ENCODE results near the gene CHRNA4.
"Not testable (repeated sequence)": the region's sequence is repeated elsewhere in the genome, so short reads cannot be mapped to it uniquely, and the experiment has no call there.

CHRNA4 gene

DNA sequence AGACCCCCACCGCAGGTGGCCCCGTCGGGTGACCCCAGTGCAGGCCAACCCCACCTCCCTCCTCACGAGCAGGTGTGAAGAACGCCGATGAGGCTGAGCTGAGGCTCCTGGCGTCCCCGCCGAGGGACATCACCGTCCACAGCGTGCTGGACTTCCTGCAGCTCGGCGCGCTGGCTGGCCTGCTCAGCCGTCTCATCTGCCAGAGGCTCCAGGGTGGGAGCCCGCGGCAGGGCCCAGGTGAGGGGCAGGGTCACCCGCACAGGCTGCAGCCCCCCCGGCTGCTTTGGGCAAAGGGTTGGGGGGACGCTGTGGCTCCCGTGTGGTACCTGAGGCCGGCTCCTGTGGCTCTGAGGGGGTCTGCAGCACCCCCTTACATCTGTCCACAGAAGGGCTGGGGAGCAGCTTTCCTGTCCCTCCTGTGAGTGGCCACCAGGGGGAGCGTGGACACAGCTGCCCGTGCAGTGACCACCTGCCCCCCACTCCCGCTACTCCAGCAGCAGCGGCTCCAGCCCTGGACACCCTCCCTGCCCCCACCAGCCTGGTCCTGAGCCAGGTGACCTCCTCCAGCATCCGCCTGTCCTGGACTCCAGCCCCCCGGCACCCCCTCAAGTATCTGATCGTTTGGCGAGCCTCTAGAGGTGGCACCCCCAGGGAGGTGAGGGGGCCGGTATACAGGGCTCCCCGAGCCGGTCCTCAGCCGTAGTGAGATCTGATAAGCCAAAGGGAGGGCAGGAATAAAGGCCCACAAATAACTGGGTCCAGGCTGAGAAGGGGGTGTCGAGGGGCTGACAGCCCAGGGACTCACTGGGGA, 51.7 kb downstream of the CHRNA4 start:
- DNase-seq (ENCODE audit: low read depth in 2 of 2): no peak

DNA sequence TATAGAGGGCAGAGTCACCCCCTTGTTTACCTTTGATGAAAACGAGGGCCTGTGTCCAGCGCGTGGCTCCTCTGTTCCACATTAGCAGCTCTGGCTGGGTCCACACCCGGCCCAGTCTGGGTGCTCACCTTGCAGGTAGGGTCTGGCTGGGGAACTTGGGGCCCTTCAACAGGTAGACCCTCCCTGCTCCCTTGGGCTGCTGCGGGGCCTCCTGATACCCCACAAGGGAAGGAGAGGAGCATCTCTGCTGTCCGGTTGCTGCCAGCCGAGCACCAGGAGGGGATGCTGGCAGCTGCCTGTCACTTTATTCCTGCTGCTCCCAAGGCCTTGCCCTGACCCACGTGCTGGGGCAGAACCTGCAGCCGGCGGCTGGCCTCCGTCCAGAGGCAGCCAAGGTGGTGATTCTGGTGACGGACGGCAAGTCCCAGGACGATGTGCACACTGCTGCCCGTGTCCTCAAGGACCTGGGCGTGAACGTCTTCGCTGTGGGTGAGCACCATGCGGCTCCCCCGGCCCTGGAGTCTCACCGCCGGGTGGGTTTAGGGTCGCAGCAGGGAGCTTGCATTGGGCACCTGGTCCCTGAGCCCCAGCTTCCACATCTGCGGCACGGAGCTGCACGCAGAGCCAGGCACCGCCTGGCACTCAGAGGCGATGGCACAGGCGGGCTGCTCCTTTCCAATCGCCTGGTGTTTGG, 52.8 kb downstream of the CHRNA4 start:
- no peak for DNase-seq (ENCODE audit: low read depth in 2 of 2)

DNA sequence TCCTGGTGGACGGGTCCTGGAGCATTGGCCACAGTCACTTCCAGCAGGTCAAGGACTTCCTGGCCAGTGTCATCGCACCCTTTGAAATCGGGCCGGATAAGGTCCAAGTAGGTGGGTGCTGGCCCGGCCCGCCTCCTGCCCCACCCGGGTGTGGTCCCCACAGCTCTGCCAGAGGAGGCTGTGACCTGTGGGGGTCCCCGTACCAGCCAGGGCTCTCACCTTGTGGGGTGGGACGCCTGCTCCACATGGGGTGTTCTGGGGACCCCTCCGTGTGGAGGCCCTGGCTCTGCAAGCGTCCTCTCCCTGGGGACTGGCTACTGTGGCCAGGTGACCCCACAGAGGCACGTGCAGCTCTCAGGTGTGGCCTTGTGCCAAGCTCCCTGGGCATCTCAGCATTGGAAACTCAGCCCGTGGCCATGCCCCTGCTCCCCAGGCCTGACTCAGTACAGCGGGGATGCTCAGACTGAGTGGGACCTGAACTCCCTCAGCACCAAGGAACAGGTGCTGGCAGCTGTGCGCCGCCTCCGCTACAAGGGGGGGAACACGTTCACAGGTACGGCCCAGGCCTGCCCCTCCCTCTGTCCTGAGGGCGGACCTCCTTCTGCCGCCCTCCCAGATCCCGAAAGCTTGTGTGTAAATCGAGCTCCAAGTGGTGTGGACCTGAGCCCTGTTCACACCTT, 53.5 kb downstream of the CHRNA4 start:
- DNase-seq (ENCODE audit: low read depth in 2 of 2): no peak

DNA sequence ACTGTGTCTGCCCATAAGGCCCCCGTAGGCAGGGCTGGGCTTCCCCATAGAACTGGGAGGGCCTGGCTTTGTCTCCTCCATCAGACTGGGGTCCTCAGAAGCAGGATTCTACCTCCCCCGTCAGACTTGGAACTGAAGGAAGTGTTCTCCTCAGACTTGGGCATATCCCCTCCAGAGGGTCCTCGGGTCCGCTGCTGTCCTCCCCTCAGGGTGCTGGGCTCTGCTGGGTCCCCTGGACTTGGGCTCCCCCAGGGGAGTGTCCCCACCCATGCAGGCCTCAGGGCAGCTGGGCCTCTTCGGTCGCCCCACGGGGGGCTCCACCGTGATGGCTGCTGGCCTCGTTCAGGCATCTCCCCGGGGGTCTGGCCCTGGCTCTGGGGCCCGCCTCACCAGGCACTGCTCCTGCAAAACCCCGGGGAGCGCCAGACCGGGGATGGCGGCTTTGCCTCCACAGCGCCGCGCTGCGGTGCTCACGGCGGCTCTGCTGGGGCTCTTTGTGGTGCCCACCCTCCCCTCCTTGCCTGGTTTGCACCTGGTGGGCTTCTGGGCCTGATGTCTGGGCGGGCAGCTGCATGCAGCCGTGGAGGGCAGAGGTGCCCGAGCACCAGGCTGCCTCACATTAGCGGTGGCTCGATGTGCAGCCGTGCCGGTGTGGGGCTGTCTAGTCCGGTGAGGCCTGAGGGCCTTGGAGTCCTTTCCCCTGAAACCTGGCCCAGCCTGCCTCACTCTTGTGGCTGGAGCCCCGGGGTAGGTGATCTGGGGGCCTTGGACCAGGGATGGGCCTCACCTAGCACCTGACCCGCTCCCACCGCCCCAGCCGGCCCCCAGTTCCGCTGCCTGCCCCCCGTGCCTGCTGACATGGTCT, 54.2 kb downstream of the CHRNA4 start:
- DNase-seq (ENCODE audit: low read depth in 2 of 2): no peak

DNA sequence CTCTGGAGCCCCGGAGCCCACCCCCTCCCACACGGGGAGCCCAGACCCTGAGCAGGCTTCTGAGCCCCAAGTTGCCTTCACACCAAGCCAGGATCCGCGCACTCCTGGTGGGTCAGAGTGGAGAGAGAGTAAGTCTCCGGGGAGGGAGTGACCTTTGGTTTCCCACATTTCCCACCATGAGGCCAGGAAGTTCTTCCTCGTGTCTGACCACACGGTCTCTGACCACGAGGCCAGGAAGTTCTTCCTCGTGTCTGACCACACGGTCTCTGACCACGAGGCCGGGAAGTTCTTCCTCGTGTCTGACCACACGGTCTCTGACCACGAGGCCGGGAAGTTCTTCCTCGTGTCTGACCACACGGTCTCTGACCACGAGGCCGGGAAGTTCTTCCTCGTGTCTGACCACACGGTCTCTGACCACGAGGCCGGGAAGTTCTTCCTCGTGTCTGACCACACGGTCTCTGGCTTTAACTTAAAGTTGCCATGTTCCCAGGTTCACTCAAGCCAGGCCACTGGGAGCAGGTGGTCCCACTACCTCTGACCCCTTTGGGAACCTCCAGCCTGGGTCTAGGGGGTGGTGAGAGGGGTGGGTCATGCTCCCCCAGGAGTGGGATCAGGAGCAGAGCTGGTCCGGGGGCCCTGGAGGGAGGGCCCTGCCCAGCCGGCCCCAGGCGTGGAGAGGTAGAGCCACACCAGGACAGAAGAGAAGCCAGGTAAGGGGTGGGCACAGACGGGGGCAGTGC, 55.0 kb downstream of the CHRNA4 start:
- not testable (repeated sequence) for DNase-seq (ENCODE audit: low read depth in 2 of 2)

DNA sequence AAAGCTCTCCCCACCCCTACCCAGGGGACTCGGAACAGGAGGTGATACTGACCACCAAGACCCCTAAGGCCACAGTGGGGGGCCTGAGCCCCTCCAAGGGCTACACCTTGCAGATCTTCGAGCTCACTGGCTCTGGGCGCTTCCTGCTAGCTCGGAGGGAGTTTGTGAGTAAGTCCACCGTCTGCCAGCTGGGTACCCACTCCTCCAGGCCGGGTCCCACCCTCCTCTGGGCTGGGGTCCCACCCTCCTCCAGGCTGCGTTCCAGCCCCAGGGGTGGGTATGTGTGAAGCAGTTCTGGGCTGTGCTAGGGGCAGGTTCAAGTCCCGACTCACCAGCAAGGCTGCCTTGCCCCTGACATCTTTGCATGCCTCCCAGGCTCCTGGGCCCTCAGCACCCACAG, 55.8 kb downstream of the CHRNA4 start:
- no peak for DNase-seq (ENCODE audit: low read depth in 2 of 2)

DNA sequence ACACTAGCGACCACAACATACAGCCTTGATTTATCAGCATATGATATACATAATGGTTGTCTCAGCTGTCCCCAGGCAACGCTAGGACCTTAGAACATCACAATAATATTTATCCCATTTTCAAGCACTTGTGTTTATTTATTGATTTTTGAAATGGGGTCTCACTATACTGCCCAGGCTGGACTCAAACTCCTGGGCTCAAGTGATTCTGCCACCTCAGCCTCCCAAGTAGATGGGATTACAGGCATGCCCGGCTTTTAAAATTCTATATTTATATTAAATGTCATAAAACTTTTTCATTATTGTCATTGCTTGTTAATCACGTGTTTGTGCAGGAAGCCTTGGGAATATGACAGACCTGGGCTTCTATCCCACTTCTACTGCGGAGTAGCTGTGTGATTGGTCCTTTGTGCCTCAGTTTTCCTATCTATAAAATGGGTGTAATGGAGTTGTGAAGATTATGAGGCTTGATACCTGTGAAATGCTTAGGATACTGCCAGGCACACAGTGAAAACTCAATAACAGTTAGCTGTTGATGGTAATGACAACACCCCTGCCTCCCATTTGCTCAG, 58.0 kb downstream of the CHRNA4 start:
- no peak for DNase-seq (ENCODE audit: low read depth in 2 of 2)

DNA sequence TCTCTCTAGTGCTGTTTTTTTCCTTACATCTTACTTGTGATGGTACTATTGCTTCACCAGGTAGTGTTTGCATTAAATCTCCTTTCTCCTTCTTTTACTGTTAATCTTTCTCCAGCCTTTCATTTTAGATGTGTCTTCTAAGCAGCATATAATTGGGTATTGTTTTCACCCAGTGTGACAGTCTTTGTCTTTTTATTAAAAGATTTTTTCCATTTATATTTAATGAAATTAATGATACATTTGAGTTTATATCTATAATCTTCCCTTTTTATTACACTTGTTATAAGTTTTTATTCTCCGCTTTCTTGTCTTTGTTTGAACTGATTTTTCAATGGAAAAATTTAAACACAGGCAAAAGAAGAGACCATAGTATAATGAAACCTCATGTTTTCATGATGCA, 59.5 kb downstream of the CHRNA4 start:
- DNase-seq (ENCODE audit: low read depth in 2 of 2): no peak

DNA sequence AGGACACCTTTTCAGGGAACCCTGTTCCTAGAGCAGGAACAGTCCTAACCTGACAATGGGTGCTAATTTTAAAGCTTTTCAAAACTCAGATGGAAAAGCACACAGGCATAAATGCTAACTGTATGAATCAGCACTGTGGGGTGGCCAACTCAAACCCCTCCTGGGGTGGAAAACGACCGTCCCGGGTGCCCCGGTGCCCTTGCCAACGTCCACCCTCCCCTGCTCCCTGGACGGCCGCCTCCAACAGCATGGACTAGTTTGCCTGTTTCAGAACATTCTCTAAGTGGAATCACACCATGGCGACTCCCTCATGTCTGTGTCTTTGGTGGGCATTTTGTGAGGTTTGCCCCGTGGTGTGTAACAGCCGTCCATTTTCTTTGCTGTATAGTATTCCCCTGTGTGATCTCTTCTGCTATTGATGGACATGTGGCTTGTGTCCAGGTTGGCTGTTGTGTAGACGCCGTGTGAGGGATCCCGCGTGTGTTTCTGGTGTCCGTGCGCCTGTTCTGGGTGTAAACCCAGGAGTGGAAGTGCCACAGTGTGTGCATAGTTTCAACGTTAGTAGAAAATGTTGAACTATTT, 62.3 kb downstream of the CHRNA4 start:
- DNase-seq (ENCODE audit: low read depth in 2 of 2): no peak

DNA sequence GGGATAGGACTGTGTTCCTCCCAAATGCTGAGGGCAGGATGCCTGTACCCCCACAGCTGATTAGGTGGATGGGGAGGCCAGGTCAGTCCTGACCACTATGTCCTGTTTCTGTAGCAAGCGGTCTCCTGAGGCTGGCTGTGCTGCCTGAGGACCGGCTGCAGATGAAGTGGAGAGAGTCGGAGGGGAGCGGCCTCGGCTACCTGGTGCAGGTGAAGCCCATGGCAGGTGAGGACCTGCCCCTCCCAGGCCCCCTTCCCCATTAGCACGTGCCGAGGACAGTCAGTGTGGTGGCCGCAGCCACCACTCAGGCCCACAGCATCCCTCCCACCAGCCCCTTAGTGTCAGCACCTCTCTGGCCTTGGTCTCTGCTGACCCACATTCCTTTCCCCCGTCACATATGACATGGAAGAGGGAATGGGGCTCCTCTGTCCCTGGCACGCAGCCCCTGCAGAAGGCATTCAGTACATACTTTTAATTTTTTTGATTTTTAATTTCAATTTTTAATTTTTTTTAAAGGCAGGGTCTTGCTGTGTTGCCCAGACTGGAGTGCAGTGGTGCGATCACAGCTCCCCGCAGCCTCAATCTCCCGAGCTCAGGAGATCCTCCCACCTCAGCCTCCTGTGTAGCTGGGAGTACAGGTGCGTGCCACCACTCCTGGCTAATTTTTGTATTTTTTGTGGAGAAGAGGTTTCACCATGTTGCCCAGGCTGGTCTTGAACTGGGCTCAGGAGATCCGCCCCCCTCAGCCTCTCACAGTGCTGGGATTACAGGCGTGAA, 63.2 kb downstream of the CHRNA4 start:
- no peak for DNase-seq (ENCODE audit: low read depth in 2 of 2)

DNA sequence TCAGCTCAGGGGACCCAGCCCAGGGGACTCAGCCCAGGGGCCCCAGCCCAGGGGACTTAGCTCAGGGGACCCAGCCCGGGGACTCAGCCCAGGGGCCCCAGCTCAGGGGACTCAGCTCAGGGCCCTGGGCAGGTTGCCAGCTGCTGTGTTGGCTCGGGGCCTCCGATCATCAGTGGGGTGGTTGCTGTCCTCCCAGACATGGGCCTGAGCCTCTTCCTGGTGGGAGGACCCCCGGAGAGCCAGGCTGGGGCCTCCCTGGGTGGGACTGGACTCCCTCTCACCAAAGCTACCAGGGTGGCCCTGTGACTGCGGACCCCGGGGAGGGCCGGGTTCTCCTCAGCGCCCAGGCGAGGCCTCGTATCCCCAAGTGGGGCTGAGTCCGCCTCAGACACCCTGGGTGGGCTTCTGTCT, 63.8 kb downstream of the CHRNA4 start:
- DNase-seq (ENCODE audit: low read depth in 2 of 2): no peak

DNA sequence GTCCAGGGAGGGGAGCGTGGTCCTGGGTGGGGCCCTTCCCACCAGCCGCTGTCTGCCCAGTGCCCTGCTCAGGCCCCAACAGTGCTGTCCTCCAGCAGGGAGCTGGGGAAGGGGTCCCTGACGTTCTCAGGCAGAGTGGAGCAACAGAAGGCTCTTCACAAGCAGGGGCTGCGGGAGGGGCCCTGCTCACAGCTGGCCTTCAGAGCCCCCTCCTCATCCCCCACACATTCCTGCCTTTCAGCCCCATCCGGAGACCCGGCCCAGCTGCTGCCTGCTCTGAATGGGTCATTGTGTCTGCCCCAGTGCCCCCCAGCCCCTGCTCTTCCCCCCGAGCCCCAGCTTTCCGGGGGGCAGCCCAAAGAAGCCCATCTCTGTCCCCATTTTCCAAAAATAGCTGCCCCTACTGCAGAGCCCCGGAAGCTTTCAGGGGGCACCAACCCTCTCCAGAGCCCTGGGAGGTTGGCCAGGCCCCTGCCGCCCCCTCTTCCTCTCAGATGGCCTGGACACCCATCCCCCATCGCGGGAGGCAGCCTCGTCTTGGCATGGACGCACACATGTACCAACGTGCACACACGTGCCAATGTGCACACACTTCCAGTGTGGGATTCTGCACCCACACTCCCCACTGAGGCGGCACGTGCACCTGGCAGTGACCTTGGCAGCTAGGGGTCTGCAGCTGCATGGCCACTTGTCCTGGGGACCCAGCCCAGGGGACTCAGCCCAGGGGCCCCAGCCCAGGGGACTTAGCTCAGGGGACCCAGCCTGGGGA, 64.4 kb downstream of the CHRNA4 start:
- DNase-seq (ENCODE audit: low read depth in 2 of 2): no peak

DNA sequence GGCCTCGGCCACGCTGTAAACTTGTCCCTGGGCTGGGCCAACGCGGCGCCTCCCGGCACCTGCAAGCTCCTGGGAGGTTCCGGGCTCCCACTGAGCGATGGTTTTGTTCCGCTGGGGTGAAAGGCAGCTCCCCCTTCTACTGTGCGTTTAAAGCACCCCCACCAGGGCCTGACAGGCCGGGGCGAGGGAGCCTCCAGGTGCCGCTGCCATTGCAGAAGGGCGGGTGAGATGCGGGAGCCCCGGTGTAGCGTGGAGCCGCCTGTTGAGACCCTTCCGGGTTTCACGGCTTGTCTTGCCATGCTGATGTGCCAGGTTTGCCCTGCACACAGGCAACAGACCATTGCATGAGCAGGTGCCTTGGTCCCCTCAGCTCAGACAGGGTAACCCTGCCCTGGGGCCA, 65.3 kb downstream of the CHRNA4 start:
- no peak for DNase-seq (ENCODE audit: low read depth in 2 of 2)

DNA sequence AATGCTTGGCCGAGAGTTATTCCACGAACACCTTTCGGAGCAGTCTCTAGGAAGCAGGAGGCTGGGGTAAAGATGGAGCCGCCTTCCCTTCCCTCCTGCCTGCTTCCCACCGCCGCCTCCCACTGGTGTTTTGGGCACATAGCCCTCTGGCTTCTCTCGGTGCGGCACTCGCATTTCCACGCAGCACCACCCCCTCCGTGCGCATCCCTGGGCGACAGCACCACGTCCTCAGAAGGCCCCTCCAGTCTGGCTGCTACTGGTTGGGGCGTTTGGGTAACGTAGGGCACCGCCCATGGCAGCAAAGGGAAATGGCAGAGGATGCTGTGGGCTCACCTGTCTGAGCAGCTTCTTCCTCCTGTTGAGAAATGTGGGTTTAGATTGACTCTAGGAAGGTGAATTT, 65.7 kb downstream of the CHRNA4 start:
- no peak for DNase-seq (ENCODE audit: low read depth in 2 of 2)

DNA sequence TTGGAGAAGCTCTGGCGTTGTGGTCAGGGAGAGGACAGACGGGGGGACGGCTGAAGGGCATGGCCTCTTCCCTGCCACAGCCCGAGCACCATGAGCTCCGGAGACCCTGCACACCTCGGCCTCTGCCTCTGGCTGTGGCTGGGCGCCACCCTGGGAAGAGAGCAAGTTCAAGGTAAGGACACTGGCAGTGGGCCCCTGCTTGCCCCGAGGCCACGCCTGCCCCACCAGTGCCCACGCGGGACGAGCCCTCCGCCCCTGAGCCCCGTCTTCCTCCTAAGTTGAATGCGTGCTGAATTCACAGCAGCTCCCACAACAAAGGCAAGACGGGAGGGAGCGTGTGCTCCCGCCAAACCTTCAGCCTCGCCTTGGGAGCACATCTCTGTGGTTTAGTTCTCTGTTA, 66.1 kb downstream of the CHRNA4 start:
- DNase-seq (ENCODE audit: low read depth in 2 of 2): no peak

DNA sequence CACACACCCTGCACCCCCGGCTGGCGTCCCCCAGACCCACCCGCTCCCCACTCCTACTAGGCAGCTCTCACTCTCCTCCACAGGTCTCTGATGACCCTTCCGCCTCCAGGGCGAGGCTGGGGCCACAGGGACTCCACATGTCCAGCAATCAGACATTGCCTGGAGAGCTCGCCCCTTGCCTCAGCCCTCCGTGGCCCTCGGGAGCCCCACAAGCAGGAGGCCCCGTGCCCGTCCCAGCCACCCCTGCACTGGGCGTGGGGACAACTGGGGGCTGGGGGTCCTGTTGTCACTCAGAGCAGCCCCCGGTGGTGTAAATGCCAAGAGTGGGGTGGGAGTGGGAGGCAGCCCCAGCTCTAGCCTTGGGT, 66.6 kb downstream of the CHRNA4 start:
- DNase-seq (ENCODE audit: low read depth in 2 of 2): no peak

DNA sequence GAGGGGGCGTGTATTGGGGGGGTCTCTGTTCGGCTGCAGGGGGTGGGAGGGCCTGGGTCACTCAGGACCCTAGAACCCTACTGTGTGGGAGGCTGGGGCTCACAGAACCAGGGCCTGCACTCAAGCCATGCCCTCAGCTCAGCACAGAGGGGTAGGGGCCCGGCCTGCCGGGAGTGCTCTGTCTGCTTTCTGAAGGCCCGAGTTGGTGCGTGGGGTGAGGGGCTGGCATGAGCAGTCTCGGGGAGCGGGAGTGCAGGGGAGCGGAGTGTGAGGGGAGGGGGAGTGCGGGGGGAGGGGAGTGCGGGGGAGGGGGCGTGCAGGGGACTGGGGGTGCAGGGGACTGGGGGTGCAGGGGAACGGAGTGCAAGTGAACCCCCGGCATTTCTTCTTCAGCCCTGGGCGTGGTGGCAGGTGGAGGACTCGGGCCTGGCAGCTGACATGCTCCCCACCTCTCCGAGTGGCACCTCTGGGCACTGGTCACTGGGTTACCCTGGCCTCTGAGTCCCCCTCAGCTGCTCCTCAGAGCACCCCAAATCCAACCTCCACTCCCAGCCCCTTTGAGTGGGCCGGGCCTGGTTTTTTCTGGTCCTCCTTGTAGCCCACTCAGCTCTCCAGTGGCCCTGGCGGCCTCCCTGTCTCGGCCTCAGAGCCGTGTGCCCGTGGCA, 67.1 kb downstream of the CHRNA4 start:
- DNase-seq (ENCODE audit: low read depth in 2 of 2): no peak

DNA sequence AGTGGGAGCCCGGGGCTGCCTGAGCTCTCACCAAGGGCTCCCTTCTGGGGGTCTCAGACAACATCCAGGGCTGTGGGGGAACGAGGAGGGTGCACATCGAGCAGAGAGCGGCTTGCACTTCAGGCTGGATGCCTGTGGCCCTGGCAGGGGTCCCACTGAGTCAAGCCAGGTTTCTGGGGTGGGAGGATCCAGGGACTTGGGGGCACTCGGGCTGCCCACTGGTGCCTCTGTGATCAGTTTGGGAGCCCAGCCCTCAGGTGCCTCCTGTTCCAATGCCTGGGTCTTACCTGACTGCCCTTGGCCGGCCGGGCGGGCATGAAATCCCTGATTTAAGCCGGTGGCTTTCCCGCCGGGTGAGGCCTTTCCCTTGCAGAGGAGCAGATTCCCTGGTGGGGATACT, 67.7 kb downstream of the CHRNA4 start:
- no peak for DNase-seq (ENCODE audit: low read depth in 2 of 2)
